Measurements from ENCODE around the gene PSMA6. TPM values are rescaled to one million over a fixed set of nuclear protein-coding genes. Genes with fewer than 3 reads are reported as not detected.
A peak's percentile ranks its signal among the peaks of the same experiment; 100 is the strongest.

The PSMA6 gene
- total and polyA plus RNA-seq, 2 experiments from 2014 or later: 216 to 296 TPM

DNA sequence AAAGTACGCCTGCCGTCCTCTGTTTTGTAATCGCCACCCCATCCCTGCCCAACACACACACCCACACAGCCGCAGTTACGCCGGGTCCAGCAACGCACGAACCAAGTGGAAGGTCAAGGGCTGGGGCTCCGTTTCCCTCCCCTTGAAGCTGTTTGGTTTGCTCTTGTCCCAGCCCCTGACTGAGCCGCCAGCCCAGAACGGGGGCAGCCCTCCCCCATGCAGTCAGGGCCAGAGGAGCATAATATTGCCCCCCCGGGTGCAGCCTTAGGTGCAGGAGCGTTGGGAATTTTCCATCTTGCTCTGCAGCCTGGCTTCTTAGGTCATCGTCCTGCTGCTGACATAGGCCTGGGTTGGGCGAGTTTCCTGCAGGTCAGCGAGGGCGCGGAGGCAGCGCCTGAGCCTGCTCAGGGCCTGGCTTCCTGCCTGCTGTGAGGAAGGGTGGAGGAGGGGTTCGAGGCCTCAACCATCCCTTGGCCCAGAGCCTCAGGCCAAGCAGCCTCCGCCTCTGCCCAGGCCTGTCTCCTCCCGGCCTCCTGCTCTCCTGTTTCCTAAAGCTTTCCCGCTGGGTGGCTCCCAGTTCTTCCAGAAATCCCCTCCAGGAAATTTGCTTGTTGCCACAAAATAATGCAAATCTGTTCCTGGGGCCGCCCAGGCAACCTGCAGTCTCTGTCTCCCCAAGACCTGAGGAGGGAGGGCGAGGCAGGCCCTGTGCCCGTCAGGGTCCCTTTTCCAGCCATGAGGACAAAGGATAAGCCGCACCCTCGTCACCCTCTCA lies 44.5 kb downstream of the PSMA6 start:
- H3K27me3 ChIP-seq (ENCODE audit: insufficient read depth): no peaks in the 10 kb centered on the region
- no peaks in the 10 kb centered on the region for H3K36me3 Mint-ChIP-seq (ENCODE audit: low read depth)
- H3K9me3 Mint-ChIP-seq: no peaks in the 10 kb centered on the region
- peak overlapping the region; percentile 100 for H2AFZ ChIP-seq
- H3K4me1 ChIP-seq (ENCODE audit: insufficient read depth): peaks cover 36% of the 10 kb centered on the region
- no peaks in the 10 kb centered on the region for H4K20me1 ChIP-seq (replicated peaks; ENCODE audit: insufficient read depth)
- peak; percentile 61 for ATAC-seq
- TF ChIP-seq NANOG (IDR thresholded peaks at IDR 0.05; ENCODE audit: borderline replicate concordance): no peak
- no peak for TF ChIP-seq JUNB (IDR thresholded peaks at IDR 0.05; ENCODE audit: unreplicated experiment)
- TF ChIP-seq, protein P1, sequence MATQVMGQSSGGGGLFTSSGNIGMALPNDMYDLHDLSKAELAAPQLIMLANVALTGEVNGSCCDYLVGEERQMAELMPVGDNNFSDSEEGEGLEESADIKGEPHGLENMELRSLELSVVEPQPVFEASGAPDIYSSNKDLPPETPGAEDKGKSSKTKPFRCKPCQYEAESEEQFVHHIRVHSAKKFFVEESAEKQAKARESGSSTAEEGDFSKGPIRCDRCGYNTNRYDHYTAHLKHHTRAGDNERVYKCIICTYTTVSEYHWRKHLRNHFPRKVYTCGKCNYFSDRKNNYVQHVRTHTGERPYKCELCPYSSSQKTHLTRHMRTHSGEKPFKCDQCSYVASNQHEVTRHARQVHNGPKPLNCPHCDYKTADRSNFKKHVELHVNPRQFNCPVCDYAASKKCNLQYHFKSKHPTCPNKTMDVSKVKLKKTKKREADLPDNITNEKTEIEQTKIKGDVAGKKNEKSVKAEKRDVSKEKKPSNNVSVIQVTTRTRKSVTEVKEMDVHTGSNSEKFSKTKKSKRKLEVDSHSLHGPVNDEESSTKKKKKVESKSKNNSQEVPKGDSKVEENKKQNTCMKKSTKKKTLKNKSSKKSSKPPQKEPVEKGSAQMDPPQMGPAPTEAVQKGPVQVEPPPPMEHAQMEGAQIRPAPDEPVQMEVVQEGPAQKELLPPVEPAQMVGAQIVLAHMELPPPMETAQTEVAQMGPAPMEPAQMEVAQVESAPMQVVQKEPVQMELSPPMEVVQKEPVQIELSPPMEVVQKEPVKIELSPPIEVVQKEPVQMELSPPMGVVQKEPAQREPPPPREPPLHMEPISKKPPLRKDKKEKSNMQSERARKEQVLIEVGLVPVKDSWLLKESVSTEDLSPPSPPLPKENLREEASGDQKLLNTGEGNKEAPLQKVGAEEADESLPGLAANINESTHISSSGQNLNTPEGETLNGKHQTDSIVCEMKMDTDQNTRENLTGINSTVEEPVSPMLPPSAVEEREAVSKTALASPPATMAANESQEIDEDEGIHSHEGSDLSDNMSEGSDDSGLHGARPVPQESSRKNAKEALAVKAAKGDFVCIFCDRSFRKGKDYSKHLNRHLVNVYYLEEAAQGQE (IDR thresholded peaks at IDR 0.05; ENCODE audit: unreplicated experiment): no peak
- no peak for TF ChIP-seq CREB1 (CRISPR knock-in tag; IDR thresholded peaks at IDR 0.05; ENCODE audit: low read depth)
- TF ChIP-seq, protein P2, sequence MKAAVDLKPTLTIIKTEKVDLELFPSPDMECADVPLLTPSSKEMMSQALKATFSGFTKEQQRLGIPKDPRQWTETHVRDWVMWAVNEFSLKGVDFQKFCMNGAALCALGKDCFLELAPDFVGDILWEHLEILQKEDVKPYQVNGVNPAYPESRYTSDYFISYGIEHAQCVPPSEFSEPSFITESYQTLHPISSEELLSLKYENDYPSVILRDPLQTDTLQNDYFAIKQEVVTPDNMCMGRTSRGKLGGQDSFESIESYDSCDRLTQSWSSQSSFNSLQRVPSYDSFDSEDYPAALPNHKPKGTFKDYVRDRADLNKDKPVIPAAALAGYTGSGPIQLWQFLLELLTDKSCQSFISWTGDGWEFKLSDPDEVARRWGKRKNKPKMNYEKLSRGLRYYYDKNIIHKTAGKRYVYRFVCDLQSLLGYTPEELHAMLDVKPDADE (IDR thresholded peaks at IDR 0.05): no peak
- TF ChIP-seq EZH2 (IDR thresholded peaks at IDR 0.05; ENCODE audit: low read depth, unreplicated experiment): no peak
- no peak for TF ChIP-seq STAT1 (IDR thresholded peaks at IDR 0.05; ENCODE audit: unreplicated experiment)
- TF ChIP-seq ZNF331 (CRISPR knock-in tag; IDR thresholded peaks at IDR 0.05; ENCODE audit: low read depth): no peak
- TF ChIP-seq EZH2phosphoT487 (IDR thresholded peaks at IDR 0.05; ENCODE audit: unreplicated experiment): no peak
- no peak for TF ChIP-seq POLR2AphosphoS5 (IDR thresholded peaks at IDR 0.05; ENCODE audit: low read depth)
- TF ChIP-seq ZNF114 (CRISPR knock-in tag; IDR thresholded peaks at IDR 0.05): no peak
- TF ChIP-seq, protein P3, sequence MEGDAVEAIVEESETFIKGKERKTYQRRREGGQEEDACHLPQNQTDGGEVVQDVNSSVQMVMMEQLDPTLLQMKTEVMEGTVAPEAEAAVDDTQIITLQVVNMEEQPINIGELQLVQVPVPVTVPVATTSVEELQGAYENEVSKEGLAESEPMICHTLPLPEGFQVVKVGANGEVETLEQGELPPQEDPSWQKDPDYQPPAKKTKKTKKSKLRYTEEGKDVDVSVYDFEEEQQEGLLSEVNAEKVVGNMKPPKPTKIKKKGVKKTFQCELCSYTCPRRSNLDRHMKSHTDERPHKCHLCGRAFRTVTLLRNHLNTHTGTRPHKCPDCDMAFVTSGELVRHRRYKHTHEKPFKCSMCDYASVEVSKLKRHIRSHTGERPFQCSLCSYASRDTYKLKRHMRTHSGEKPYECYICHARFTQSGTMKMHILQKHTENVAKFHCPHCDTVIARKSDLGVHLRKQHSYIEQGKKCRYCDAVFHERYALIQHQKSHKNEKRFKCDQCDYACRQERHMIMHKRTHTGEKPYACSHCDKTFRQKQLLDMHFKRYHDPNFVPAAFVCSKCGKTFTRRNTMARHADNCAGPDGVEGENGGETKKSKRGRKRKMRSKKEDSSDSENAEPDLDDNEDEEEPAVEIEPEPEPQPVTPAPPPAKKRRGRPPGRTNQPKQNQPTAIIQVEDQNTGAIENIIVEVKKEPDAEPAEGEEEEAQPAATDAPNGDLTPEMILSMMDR (conservative IDR thresholded peaks at IDR 0.05; ENCODE audit: low read depth in 2 of 2): no peak
- TF ChIP-seq, protein P4, sequence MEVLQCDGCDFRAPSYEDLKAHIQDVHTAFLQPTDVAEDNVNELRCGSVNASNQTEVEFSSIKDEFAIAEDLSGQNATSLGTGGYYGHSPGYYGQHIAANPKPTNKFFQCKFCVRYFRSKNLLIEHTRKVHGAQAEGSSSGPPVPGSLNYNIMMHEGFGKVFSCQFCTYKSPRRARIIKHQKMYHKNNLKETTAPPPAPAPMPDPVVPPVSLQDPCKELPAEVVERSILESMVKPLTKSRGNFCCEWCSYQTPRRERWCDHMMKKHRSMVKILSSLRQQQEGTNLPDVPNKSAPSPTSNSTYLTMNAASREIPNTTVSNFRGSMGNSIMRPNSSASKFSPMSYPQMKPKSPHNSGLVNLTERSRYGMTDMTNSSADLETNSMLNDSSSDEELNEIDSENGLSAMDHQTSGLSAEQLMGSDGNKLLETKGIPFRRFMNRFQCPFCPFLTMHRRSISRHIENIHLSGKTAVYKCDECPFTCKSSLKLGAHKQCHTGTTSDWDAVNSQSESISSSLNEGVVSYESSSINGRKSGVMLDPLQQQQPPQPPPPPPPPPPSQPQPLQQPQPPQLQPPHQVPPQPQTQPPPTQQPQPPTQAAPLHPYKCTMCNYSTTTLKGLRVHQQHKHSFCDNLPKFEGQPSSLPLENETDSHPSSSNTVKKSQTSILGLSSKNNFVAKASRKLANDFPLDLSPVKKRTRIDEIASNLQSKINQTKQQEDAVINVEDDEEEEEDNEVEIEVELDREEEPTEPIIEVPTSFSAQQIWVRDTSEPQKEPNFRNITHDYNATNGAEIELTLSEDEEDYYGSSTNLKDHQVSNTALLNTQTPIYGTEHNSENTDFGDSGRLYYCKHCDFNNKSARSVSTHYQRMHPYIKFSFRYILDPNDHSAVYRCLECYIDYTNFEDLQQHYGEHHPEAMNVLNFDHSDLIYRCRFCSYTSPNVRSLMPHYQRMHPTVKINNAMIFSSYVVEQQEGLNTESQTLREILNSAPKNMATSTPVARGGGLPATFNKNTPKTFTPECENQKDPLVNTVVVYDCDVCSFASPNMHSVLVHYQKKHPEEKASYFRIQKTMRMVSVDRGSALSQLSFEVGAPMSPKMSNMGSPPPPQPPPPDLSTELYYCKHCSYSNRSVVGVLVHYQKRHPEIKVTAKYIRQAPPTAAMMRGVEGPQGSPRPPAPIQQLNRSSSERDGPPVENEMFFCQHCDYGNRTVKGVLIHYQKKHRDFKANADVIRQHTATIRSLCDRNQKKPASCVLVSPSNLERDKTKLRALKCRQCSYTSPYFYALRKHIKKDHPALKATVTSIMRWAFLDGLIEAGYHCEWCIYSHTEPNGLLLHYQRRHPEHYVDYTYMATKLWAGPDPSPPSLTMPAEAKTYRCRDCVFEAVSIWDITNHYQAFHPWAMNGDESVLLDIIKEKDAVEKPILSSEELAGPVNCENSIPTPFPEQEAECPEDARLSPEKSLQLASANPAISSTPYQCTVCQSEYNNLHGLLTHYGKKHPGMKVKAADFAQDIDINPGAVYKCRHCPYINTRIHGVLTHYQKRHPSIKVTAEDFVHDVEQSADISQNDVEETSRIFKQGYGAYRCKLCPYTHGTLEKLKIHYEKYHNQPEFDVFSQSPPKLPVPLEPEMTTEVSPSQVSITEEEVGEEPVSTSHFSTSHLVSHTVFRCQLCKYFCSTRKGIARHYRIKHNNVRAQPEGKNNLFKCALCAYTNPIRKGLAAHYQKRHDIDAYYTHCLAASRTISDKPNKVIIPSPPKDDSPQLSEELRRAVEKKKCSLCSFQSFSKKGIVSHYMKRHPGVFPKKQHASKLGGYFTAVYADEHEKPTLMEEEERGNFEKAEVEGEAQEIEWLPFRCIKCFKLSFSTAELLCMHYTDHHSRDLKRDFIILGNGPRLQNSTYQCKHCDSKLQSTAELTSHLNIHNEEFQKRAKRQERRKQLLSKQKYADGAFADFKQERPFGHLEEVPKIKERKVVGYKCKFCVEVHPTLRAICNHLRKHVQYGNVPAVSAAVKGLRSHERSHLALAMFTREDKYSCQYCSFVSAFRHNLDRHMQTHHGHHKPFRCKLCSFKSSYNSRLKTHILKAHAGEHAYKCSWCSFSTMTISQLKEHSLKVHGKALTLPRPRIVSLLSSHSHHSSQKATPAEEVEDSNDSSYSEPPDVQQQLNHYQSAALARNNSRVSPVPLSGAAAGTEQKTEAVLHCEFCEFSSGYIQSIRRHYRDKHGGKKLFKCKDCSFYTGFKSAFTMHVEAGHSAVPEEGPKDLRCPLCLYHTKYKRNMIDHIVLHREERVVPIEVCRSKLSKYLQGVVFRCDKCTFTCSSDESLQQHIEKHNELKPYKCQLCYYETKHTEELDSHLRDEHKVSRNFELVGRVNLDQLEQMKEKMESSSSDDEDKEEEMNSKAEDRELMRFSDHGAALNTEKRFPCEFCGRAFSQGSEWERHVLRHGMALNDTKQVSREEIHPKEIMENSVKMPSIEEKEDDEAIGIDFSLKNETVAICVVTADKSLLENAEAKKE (CRISPR knock-in tag; IDR thresholded peaks at IDR 0.05): no peak
- peak overlapping the region; percentile 63 for H3K27ac ChIP-seq (ENCODE audit: low read depth)
- peak; percentile 63 for DNase-seq (ENCODE audit: low spot score)
- no peaks in the 10 kb centered on the region for H3K9me2 ChIP-seq (ENCODE audit: insufficient read depth)
- H3K27ac Mint-ChIP-seq: peak overlapping the region; percentile 88
- no peaks in the 10 kb centered on the region for H3K79me2 ChIP-seq (replicated peaks; ENCODE audit: insufficient read depth)
- no peaks in the 10 kb centered on the region; the same call in none of the 2 replicates for H3F3A ChIP-seq (replicated peaks; ENCODE audit: low read depth)
- no peak overlapping the region for H3K4me3 Mint-ChIP-seq
- H3K4me1 Mint-ChIP-seq: peaks cover 43% of the 10 kb centered on the region
- H3K4me3 ChIP-seq: no peak overlapping the region
- peak overlapping the region; percentile 32; the same call in 1 of the 2 replicates for H3K4me2 ChIP-seq
- peaks cover 9% of the 10 kb centered on the region for H3K27me3 Mint-ChIP-seq (ENCODE audit: insufficient read depth, low read depth, poor library complexity)
- H3K36me3 ChIP-seq (ENCODE audit: insufficient read depth): no peaks in the 10 kb centered on the region

Measured in GM23338 (cell line).